ENCODE data around the gene HMG20A. TPM values are rescaled to one million over a fixed set of nuclear protein-coding genes. Genes with fewer than 3 reads are reported as not detected.

The HMG20A gene
- polyA plus RNA-seq, 3 donors: 11.6 to 26.4 (median 17.7) TPM

GRCh38 chr15:77497942-77498361 is 77.3 kb downstream of the HMG20A start:
- Histone ChIP-seq H3K36me3 (replicated peaks in 1 of 2; ENCODE audit: control insufficient read depth in 1 of 2, insufficient read depth in 2 of 2, low read length in 2 of 2) (no peaks in the 10 kb centered on the region), H3K9me3 (replicated peaks in 1 of 2; ENCODE audit: control insufficient read depth in 1 of 2, insufficient read depth in 1 of 2, low read length in 2 of 2) (no peaks in the 10 kb centered on the region), H3K27me3 (ENCODE audit: control insufficient read depth in 2 of 2, insufficient read depth in 2 of 2, low read length in 2 of 2) (no peaks in the 10 kb centered on the region), H4K20me1 (ENCODE audit: insufficient read depth, low read length) (peaks cover 6% of the 10 kb centered on the region), H3K4me2 (replicated peaks; ENCODE audit: extremely low read depth, low read length, poor library complexity, severe bottlenecking) (no peak overlapping the region), H2AFZ (ENCODE audit: insufficient read depth, low read depth, low read length, poor library complexity, severe bottlenecking) (no peak overlapping the region), H3K79me2 (ENCODE audit: insufficient read depth, low read length) (no peaks in the 10 kb centered on the region), H3K27ac (ENCODE audit: low read depth in 1 of 2, low read length in 2 of 2) (no peak overlapping the region), H3K4me3 (replicated peaks in 1 of 3; ENCODE audit: low read depth in 2 of 3, low read length in 3 of 3) (no peak overlapping the region), H3K9ac (ENCODE audit: insufficient read depth, low read length, poor library complexity, severe bottlenecking) (no peak overlapping the region), H3K4me1 (ENCODE audit: control insufficient read depth in 1 of 2, insufficient read depth in 2 of 2, low read length in 2 of 2) (peaks cover 13% of the 10 kb centered on the region in 2 donors)
- peaks cover 8 to 24% of the 10 kb centered on the region in 2 donors for H3K36me3 Mint-ChIP-seq
- H3K4me3 Mint-ChIP-seq: no peak overlapping the region
- H3K4me1 Mint-ChIP-seq: peaks cover 16% of the 10 kb centered on the region
- peaks cover 2 to 5% (median 3%) of the 10 kb centered on the region in 3 donors for H3K27me3 Mint-ChIP-seq (ENCODE audit: low read depth in 3 of 3)
- no peaks in the 10 kb centered on the region for H3K9me3 Mint-ChIP-seq
- no peak overlapping the region for H3K27ac Mint-ChIP-seq
- no peak for DNase-seq
- 100% methylated on average over 1 of the region's 6 CpGs for WGBS (ENCODE audit: insufficient coverage)
- intact Hi-C loops (cut with micrococcal nuclease): loop anchor here (2.0 to 10.0 kb wide), 5 partner anchors 311 to 526 kb away; no protein-coding TSS in a partner anchor
- TF ChIP-seq CTCF (IDR thresholded peaks at IDR 0.05): no peak

DNA sequence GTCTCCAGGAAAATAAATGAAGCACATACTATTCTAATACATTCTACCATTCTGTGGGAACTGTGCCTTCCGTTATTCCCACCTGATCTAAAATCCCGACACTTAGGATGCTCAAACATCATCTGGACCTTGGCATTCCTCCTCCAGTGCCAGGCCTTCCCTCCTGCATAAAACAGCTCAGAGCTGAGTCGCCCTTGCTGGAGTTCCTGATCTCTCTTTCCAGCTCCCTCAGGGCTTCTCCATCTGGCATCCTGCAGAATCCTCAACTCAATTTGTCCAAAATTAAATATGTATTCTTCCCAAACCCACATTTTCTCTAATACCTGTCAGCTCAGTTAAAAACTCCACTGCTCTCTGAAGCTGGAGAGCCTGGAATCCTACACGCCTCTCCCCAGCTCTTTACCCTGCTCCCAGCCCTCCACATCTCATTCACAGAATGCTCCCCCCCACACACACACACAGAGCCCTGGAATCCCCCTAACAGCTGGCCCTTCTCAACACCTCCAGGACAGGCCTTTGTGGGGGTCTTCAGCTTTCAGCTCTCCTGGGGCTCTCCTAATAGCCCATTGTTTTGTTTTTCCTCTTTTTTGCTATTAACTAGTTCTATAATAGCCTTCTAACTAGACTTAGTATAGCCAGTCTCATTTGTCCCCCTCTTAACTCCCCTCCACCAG is 78.5 kb downstream of the HMG20A start:
- Histone ChIP-seq H3K36me3 (replicated peaks in 1 of 2; ENCODE audit: control insufficient read depth in 1 of 2, insufficient read depth in 2 of 2, low read length in 2 of 2) (no peaks in the 10 kb centered on the region), H2AFZ (ENCODE audit: insufficient read depth, low read depth, low read length, poor library complexity, severe bottlenecking) (no peak overlapping the region), H3K27me3 (ENCODE audit: control insufficient read depth in 2 of 2, insufficient read depth in 2 of 2, low read length in 2 of 2) (no peaks in the 10 kb centered on the region), H3K4me2 (replicated peaks; ENCODE audit: extremely low read depth, low read length, poor library complexity, severe bottlenecking) (no peak overlapping the region), H3K4me3 (replicated peaks in 1 of 3; ENCODE audit: low read depth in 2 of 3, low read length in 3 of 3) (no peak overlapping the region), H3K9ac (ENCODE audit: insufficient read depth, low read length, poor library complexity, severe bottlenecking) (no peak overlapping the region), H3K79me2 (ENCODE audit: insufficient read depth, low read length) (no peaks in the 10 kb centered on the region), H3K27ac (ENCODE audit: low read depth in 1 of 2, low read length in 2 of 2) (no peak overlapping the region), H3K4me1 (ENCODE audit: control insufficient read depth in 1 of 2, insufficient read depth in 2 of 2, low read length in 2 of 2) (peaks cover 4% of the 10 kb centered on the region in 2 donors), H4K20me1 (ENCODE audit: insufficient read depth, low read length) (no peaks in the 10 kb centered on the region), H3K9me3 (replicated peaks in 1 of 2; ENCODE audit: control insufficient read depth in 1 of 2, insufficient read depth in 1 of 2, low read length in 2 of 2) (no peaks in the 10 kb centered on the region)
- H3K9me3 Mint-ChIP-seq: no peaks in the 10 kb centered on the region
- WGBS (ENCODE audit: insufficient coverage): 97% methylated on average over 4 of the region's 4 CpGs
- no peak for DNase-seq
- peaks cover 6 to 21% of the 10 kb centered on the region in 2 donors for H3K36me3 Mint-ChIP-seq
- peaks cover 3 to 5% (median 4%) of the 10 kb centered on the region in 3 donors for H3K27me3 Mint-ChIP-seq (ENCODE audit: low read depth in 3 of 3)
- intact Hi-C loops (cut with micrococcal nuclease): loop anchor here (5.0 to 10.0 kb wide), 4 partner anchors 312 to 527 kb away; no protein-coding TSS in a partner anchor
- peaks cover 5% of the 10 kb centered on the region for H3K4me1 Mint-ChIP-seq
- no peak overlapping the region for H3K4me3 Mint-ChIP-seq
- TF ChIP-seq CTCF (IDR thresholded peaks at IDR 0.05): no peak
- peak overlapping the region in 1 of 7 donors; percentile 7 for H3K27ac Mint-ChIP-seq

Measured in CD14-positive monocyte (primary cell).